Measurements from ENCODE around the gene IGFALS.

GRCh38 chr16:1769402-1770300 is 23.9 kb downstream of the IGFALS start:
- TF ChIP-seq POLR2A (IDR thresholded peaks at IDR 0.05) (no peak), CTCF (IDR thresholded peaks at IDR 0.05) (no peak), EP300 (IDR thresholded peaks at IDR 0.05) (no peak), POLR2AphosphoS5 (IDR thresholded peaks at IDR 0.05) (no peak)

All from gastroesophageal sphincter (tissue), 3 donors.